ENCODE results near the gene RAC3.

The RAC3 gene

DNA sequence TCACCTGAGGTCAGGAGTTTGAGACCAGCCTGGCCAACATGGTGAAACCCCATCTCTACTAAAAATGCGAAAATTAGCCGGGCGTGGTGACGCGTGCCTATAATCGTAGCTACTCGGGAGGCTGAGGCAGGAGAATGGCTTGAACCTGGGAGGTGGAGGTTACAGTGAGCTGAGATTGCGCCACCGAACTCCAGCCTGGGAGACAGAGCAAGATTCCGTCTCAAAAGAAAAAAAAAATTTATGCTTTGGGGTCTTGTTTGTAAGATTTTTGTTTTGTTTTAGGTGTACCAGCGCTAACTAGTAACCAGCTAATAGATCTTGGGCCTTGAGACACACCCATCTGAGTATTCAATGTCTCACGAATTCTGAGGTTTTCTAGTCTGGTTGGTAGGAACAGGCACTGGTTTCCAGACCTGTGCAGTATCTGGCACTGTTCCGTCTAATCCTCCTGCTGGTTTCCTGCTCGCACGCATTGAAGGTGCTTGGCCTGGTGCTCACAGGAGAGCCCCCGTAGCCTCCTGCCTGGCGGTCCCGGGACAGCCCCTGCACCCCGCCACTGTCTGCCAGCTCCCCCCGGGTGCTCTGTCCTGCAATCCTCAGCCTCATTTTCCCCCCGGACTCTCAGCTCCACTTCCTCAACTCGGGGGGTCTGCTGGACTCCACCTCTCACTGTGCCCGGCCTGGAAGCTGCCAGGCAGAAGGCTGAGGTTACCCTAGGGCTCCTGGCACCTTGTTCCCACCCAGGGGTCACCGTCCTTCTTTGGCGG lies 44.7 kb downstream of the RAC3 start:
- no peak overlapping the region for H3K27ac ChIP-seq (ENCODE audit: low read depth, low read length, poor library complexity, severe bottlenecking)

DNA sequence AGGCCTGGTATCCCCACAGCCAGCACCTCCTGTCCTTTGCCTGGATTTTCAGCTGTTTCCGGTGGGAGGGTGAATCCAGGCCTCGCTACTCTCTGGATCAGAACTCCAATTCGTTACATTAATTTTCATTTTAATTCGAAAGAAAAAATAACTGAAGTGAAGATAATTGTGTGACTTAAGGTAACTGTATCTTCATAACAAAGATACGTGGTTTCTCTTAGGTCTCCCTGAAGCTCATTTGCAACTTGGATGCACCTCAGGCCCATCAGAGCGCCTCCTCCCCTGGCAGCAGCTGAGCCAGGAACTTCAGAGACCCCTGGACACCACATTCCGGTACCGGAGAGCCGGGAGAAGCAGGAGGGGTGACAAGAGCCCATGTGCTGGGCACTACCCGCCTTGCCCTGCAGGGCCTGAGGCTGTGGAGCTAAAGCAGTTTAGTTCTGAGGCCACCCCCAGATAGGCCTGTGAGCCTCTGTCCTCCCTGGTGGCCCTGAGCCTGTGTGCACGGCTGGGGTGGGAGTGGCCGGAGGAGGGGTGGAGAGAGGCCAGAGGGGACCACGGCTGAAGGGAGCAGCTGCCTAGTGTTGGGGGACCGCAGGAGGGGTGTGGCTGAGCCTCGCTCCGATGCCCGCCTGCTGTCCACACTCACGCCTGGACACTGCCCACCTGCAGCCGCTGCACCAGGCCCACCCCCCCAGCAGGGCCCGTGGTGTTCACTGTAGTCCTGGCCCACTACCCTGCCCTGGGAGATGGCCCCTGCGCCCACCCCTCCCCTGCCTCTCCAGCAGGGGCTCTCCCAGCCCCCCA lies 45.5 kb downstream of the RAC3 start:
- H3K4me2 ChIP-seq (ENCODE audit: low read length), result no peak overlapping the region
- H3F3A ChIP-seq (ENCODE audit: insufficient read depth, low read length), result peaks cover 3% of the 10 kb centered on the region; the same call in 1 of the 2 replicates
- H3K9me2 ChIP-seq (ENCODE audit: low read depth, low read length), result no peaks in the 10 kb centered on the region
- H3K27me3 ChIP-seq (ENCODE audit: insufficient read depth, low read length), result peaks cover 4% of the 10 kb centered on the region; the same call in 1 of the 2 replicates
- H3K27ac ChIP-seq (ENCODE audit: low read depth, low read length, poor library complexity, severe bottlenecking), result no peak overlapping the region
- no peak for TF ChIP-seq EZH2 (IDR thresholded peaks at IDR 0.05; ENCODE audit: borderline replicate concordance, low read length)
- TF ChIP-seq, protein P1, sequence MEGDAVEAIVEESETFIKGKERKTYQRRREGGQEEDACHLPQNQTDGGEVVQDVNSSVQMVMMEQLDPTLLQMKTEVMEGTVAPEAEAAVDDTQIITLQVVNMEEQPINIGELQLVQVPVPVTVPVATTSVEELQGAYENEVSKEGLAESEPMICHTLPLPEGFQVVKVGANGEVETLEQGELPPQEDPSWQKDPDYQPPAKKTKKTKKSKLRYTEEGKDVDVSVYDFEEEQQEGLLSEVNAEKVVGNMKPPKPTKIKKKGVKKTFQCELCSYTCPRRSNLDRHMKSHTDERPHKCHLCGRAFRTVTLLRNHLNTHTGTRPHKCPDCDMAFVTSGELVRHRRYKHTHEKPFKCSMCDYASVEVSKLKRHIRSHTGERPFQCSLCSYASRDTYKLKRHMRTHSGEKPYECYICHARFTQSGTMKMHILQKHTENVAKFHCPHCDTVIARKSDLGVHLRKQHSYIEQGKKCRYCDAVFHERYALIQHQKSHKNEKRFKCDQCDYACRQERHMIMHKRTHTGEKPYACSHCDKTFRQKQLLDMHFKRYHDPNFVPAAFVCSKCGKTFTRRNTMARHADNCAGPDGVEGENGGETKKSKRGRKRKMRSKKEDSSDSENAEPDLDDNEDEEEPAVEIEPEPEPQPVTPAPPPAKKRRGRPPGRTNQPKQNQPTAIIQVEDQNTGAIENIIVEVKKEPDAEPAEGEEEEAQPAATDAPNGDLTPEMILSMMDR (IDR thresholded peaks at IDR 0.05; ENCODE audit: low read length), result no peak
- no peaks in the 10 kb centered on the region for H3K79me2 ChIP-seq (ENCODE audit: insufficient read depth, low read length)
- H3K9me3 ChIP-seq (ENCODE audit: low read length), result no peaks in the 10 kb centered on the region
- no peaks in the 10 kb centered on the region for H3K4me1 ChIP-seq (ENCODE audit: insufficient read depth, low read length, severe bottlenecking)
- no peak overlapping the region for H3K4me3 ChIP-seq (ENCODE audit: low read depth, low read length, poor library complexity, severe bottlenecking)
- H4K20me1 ChIP-seq (ENCODE audit: insufficient read depth, low read length), result no peaks in the 10 kb centered on the region
- peaks cover 52% of the 10 kb centered on the region for H3K36me3 ChIP-seq (ENCODE audit: insufficient read depth, low read length)
- H3K9ac ChIP-seq (ENCODE audit: low read length), result no peak overlapping the region
- no peak overlapping the region for H2AFZ ChIP-seq (ENCODE audit: low read length)

More for the DNA sequence above, 44.7 kb downstream of the RAC3 start:
- Histone ChIP-seq H3K9me2 (ENCODE audit: low read depth, low read length) (no peaks in the 10 kb centered on the region), H2AFZ (ENCODE audit: low read length) (no peak overlapping the region), H3F3A (ENCODE audit: insufficient read depth, low read length) (peaks cover 3% of the 10 kb centered on the region; the same call in 1 of the 2 replicates), H3K9ac (ENCODE audit: low read length) (no peak overlapping the region), H3K4me2 (ENCODE audit: low read length) (no peak overlapping the region), H3K9me3 (ENCODE audit: low read length) (no peaks in the 10 kb centered on the region), H3K4me1 (ENCODE audit: insufficient read depth, low read length, severe bottlenecking) (no peaks in the 10 kb centered on the region), H4K20me1 (ENCODE audit: insufficient read depth, low read length) (no peaks in the 10 kb centered on the region), H3K27me3 (ENCODE audit: insufficient read depth, low read length) (peaks cover 4% of the 10 kb centered on the region; the same call in 1 of the 2 replicates), H3K79me2 (ENCODE audit: insufficient read depth, low read length) (no peaks in the 10 kb centered on the region), H3K36me3 (ENCODE audit: insufficient read depth, low read length) (peaks cover 46% of the 10 kb centered on the region), H3K4me3 (ENCODE audit: low read depth, low read length, poor library complexity, severe bottlenecking) (no peak overlapping the region)
- TF ChIP-seq, protein P1 (IDR thresholded peaks at IDR 0.05; ENCODE audit: low read length), result no peak
- no peak for TF ChIP-seq EZH2 (IDR thresholded peaks at IDR 0.05; ENCODE audit: borderline replicate concordance, low read length)

DNA sequence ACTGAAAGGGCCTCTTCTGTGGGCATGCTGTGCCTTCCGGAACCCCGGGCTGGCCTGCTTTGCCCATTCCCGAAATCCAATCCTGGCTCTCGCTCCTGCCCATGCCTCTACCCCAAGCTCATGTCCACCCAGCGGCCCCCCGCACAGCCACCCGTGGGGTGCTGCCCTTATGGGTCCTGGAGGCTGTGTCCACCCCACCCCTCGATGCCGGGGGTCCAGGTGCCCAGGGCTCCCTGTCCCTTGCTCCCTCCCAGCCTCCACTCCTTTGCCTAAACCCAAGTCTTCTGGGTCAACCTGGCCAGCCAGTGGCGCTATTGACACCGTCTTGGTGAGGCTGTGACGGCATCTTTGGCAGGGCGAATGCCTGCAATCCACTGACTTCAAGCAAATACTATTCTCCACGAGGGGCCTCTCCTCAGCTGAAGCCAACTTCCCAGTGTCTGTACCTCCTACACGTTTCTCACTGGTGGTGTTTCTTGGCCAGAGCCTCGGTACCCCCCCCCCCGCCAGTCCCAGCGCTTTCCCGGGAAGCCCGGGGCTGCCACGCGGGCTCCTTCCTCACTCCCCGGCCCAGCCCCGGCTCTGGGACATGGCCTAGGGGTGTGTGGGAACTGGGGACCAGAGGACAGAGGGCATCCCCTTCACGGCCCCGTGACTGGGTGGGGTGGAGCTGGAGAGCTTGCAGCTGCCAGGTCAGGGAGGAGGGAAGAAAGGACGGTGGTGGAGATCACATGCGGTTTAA lies 46.3 kb downstream of the RAC3 start:
- Histone ChIP-seq H2AFZ (ENCODE audit: low read length) (no peak overlapping the region), H3K9me2 (ENCODE audit: low read depth, low read length) (no peaks in the 10 kb centered on the region), H3K36me3 (ENCODE audit: insufficient read depth, low read length) (peaks cover 60% of the 10 kb centered on the region), H3K9ac (ENCODE audit: low read length) (no peak overlapping the region), H4K20me1 (ENCODE audit: insufficient read depth, low read length) (no peaks in the 10 kb centered on the region), H3K4me3 (ENCODE audit: low read depth, low read length, poor library complexity, severe bottlenecking) (no peak overlapping the region), H3K27me3 (ENCODE audit: insufficient read depth, low read length) (peaks cover 4% of the 10 kb centered on the region; the same call in 1 of the 2 replicates), H3K4me1 (ENCODE audit: insufficient read depth, low read length, severe bottlenecking) (no peaks in the 10 kb centered on the region), H3K27ac (ENCODE audit: low read depth, low read length, poor library complexity, severe bottlenecking) (no peak overlapping the region), H3K79me2 (ENCODE audit: insufficient read depth, low read length) (no peaks in the 10 kb centered on the region), H3K9me3 (ENCODE audit: low read length) (no peaks in the 10 kb centered on the region), H3F3A (ENCODE audit: insufficient read depth, low read length) (peaks cover 3% of the 10 kb centered on the region; the same call in 1 of the 2 replicates), H3K4me2 (ENCODE audit: low read length) (no peak overlapping the region)
- no peak for TF ChIP-seq EZH2 (IDR thresholded peaks at IDR 0.05; ENCODE audit: borderline replicate concordance, low read length)
- TF ChIP-seq, protein P1 (IDR thresholded peaks at IDR 0.05; ENCODE audit: low read length), result no peak

Measured in OCI-LY1 (cell line).